ENCODE results near the gene ZNF593. TPM values are rescaled to one million over a fixed set of nuclear protein-coding genes. Genes with fewer than 3 reads are reported as not detected.

ZNF593 gene
- 10 to 100 TPM; 10.2 to 20.9 (median 14.4) TPM for polyA plus RNA-seq (ENCODE audit: insufficient read length in 4 of 4)

DNA sequence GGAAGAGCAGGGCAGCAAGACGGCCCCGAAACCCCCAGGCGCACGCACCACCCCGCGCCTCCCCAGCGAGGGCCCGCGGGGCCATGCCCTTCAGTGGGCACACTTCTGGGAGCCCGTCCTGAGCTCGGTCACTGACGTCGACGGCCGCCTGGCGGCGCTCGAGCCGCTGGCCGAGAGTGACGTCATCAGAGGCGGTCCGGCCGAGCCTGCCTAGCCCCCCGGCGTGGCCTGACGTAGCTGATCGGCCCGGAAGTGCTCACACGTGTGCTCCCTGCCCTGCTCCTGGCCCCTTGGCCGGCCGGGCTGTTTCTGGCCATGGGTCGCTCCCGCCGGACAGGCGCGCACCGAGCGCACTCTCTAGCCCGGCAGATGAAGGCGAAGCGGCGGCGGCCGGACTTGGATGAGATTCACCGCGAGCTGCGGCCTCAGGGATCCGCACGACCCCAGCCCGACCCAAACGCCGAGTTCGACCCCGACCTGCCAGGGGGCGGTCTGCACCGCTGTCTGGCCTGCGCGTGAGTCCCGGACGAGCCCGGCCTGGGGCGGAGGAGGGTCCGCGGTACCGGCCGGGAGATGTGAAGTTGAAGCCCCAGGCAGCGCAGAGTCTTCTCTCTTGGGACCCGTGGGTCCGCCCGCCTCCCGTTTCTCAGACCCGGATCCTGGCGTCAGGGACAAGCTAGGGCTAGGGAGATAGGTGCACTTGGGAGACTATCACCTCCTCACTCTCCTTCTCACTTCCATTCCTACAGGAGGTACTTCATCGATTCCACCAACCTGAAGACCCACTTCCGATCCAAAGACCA, at the start of gene ZNF593:
Gene ZNF593, plus strand, starts transcription at position 240 of the 803 bp plus-strand sequence. Its CDS starts 76 bp downstream, at position 316.
- peak; percentile 65 to 82 (median 79) for DNase-seq (ENCODE audit: low read depth in 4 of 4, low spot score in 3 of 4)

DNA sequence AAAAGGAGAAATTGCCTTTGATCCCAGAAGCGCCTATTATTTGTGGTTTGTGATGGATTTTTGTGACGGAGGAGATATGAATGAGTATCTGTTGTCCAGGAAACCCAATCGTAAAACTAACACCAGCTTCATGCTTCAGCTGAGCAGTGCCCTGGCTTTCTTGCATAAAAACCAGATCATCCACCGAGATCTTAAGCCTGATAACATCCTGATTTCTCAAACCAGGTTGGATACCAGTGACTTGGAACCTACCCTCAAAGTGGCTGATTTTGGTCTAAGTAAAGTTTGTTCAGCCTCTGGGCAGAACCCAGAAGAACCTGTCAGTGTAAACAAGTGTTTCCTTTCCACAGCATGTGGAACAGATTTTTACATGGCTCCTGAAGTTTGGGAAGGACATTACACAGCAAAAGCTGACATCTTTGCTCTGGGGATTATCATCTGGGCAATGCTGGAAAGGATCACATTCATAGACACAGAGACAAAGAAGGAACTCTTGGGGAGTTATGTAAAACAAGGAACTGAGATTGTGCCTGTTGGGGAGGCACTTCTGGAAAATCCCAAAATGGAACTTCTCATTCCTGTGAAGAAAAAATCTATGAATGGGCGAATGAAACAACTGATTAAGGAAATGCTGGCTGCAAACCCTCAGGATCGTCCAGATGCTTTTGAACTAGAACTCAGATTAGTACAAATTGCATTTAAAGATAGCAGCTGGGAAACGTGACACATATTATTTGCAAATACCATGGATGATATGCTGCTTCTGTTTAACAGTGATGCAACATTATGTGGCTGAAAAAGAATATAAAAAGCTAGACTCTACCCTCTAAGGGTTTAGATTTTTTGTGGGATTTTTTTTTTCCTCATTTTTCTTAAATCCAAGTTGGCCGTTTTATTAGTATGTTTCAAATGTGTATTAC, 47.6 kb upstream of the ZNF593 start:
- no peak for DNase-seq (ENCODE audit: low read depth in 4 of 4, low spot score in 3 of 4)

DNA sequence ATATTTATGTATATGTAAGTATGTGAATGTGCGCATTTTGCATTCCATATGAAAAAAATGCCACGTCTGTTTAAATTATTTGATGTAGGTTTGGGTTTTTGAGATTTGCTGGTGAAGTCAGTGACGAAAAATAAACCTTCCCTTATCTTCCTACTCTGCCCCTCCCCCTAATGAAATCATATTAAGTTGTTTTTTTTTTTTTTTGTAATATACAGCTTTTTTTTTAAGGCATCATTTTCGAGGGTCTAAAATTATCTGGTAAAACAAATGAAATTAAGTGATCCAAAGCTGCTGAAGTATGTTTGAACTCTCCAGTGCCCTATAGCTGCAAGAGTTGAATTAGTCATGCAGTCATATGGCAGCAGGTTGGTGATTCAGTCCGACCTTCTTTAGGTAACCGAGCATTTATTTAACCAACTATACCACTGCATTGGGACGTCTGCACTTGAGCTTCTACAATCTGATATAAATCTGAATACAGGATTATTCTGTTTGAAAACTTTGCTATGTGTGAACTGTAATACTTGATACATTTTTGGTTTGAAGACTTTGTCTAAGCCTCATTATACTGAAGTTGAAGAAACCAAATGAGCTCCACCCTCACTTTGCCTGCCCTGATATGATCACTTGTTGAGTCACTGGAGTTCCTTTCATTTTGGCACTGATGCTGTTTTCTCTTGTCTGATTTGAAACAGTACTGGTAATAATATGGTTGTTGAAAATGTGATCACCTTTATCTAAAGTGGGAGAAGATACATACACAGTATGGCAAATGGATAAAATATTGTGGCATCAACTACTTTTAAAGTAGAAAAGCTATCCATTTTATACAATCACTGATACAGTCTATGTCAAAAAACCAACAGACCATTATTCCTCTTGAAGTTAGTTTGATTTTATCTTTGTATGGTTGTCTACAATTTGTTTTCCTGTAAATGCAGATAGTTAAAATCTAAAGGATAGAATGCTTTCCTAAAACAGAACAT, 46.4 kb upstream of the ZNF593 start:
- no peak for DNase-seq (ENCODE audit: low read depth in 4 of 4, low spot score in 3 of 4)

DNA sequence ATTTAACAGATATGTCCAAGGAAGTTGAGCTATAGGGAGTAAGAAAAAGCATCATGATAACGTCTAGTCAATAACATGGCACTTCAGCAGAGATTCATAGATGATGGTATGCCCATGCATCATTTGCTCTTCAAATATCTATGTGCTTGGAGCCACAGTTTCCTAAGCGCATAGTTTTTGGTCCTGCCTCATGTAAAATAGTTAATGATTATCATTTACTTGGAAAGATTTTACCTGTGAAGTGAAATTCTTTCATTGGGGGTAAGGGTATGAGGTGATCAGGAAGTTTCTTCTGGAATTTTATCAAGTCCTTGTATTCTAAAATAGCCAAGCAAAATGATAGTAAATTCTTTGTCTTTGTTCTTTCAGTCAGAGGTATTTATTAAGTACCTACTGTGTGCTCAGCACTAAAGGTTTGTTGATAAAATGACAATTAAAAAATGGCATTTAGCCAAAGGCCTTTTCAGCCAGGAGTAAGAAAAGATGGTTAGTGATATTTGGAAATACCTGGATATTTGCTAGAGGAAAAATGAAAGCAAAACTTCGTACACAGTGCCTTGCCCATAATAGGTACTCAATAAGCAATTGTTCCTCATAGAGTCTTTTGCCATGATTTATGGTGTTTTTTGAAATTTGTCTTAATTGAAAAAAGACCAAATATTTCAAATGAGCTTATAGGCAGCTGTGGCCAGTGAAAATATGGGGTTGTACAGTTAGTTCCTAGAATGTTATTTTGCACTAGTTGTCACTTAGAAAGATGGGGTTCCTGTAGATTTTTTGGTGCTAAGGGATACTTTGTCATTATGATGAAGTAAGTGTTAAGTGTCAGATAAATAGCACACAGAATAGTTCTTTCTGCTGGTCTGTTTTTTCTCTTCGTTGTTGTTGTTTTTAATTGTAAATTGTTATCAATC, 45.0 kb upstream of the ZNF593 start:
- DNase-seq (ENCODE audit: low read depth in 4 of 4, low spot score in 3 of 4), result no peak

DNA sequence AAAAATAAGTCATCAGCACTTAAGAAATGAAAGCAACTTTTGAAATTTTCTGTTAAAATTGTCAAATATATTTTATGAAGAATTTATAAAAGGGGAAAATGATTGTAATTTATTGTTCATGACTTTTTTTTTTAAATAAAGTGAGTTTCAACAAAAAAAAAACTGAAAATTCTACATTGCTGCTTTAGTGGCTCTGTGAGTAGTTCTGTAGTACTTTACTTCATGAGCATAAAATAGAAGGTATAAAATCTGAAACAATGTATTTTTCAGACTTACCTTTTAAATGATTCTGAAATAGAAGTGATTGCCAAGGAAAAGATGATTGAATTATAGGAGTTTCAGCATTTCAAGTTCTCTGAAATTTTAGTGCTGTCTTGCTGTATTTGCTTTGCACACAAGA, 44.3 kb upstream of the ZNF593 start:
- DNase-seq (ENCODE audit: low read depth in 4 of 4, low spot score in 3 of 4), result no peak

DNA sequence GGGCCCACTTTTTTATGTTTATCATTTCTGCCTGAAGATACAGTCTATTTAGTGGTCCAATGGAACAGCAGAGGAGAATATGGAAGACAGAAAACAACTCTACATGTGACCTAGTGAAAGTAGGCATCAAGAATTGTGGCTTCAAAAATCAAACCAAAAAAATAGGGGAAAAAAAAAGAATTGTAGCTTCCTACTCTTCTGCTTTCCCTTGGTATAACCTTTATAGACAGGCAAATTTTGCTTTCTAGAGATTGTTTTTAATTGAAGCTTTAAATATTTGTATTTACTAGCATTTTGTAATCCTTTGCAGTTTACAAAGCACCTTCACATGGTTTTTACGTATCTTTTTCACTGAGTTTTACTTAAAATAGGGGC, 43.8 kb upstream of the ZNF593 start:
- no peak for DNase-seq (ENCODE audit: low read depth in 4 of 4, low spot score in 3 of 4)

DNA sequence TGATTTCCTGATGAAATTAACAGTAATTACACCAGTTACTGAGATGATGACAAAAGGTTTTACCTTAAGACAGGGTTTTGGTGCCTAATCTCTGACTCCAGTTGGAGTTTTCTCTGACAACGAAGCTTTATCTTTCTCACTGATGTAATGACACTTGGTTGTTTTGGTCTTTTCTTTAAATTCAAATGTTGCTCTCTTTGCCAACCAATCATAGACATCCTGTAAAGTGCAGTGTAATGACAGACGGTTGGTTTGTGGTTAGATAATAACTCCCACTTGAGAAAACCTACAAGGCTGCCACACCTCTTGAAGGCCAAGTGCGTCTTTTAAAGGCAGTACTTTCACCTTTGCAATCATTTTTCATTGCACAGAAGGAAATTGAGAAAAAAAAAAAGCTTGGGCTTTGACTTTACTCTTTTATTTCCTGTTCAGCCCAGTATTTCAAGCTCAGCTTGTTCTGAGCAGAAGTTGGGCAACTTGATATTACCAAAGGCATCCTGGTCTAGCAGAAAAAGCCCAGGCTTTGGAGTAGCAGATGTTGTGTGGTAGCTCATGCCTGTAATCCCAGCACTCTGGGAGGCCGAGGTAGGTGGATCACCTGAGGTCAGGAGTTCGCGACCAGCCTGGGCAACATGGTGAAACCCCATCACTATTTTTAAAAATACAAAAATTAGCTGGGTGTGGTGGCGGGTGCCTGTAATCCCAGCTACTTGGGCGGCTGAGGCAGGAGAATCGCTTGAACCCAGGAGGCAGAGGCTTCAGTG, 43.2 kb upstream of the ZNF593 start:
- no peak for DNase-seq (ENCODE audit: low read depth in 4 of 4, low spot score in 3 of 4)

DNA sequence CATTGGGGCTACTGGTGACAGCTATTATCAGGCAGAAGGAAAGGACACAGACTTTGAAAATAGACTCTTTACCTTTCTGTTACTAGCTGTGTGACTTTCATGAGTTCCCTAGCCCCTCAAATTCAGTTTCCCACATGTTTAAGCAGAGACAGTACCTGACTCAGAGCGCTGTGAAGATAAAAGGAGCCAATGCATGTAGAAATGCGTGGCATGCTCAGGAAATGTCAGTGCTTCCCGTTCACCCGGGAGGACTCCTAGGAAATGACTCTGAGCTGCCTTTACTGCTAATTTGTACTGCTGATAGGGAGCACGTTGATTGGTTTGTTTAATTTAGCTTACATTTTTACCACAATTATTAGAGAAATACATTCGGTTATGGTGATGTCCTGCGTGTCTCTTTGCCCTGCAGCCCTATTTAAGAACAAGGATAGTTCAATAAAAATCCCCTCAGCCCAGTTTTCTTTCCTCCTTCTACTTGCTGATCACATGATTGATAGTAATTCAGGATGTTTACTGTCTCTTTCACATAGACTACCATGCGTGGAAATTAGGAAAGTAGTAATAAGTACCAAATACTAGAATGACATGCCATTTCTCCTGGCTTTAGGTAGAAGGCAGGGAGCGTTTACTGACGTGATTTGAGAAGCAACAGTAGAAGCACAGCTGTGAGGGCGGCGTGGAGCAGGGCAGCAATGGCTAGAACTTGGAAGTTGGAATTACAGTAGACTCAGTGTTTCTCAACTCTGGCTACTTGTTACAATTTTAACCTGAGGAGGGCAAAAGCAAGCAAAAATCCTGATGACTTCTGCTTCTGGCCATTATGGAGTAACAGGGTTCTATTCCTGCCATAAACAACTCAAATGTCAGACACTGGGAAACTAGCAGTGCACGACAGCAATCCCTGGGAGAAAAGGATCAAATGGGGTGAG, 42.2 kb upstream of the ZNF593 start:
- DNase-seq (ENCODE audit: low read depth in 4 of 4, low spot score in 3 of 4), result no peak

DNA sequence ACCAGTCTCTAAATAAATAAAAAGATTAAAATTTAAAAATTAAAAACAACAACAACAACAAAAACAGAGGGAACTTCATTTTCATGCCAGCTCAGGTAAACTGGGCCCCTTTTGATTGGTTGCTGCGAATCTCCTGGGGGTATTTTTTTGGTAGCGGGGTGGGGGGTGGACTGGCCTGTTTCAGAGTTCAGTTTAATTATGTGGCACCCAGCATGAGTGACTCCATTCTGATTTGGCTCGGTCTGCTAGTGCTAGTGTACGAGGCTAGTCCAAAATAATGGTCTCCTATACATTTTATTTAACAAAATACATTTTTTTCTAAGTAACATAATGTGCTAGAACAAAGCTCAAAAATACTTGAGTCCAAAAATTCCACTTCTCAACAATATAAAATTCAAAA, 39.9 kb upstream of the ZNF593 start:
- DNase-seq (ENCODE audit: low read depth in 4 of 4, low spot score in 3 of 4), result no peak

DNA sequence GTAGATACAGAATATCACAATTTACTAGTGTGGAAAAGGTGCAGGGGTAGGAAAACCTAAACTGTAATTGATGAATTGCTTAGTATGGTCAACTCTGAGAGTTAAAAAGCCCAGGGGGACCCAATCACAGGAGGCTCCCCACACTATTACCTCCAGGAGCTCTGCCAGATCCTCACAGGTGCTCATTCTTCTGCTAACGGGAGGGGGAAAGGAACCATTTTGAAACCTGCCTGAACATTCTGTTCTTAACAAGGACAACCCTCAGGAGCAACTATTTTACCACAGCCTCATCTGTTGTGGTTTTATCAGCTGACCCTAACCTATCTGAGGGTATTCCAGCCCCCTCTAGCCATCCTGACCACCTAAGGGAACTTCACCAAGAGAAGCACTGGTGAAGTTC, 39.0 kb upstream of the ZNF593 start:
- no peak for DNase-seq (ENCODE audit: low read depth in 4 of 4, low spot score in 3 of 4)

DNA sequence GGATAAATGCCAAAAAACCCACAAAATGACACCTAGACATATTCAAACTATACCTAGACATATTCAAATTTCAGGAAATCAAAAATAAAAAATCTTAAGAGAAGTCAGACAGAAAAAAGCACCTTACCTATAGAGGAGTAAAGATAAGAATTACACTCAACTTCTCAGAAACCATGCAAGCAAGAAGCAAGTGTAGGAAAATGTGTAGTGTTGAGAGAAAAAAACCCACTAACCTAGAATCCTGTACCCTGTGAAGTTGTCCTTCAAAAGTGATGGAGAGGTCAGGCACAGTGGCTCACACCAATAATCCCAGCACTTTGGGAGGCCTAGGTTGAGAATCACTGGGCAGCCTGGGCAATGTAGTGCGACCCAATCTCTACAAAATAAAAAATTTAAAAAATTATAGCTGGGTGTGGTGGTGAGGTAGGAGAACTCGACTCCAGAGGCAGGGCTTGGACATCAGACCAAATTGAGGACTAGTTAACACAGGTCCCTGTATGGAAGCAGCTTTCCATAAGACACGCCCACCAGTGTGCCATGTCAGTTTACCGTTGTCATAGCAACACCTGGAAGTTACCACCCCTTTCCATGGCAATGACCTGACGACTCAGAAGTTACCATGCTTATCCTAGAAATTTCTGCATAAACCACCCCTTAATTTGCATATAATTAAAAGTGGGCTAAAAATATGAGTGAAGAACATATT, 37.4 kb upstream of the ZNF593 start:
- DNase-seq (ENCODE audit: low read depth in 4 of 4, low spot score in 3 of 4), result no peak

DNA sequence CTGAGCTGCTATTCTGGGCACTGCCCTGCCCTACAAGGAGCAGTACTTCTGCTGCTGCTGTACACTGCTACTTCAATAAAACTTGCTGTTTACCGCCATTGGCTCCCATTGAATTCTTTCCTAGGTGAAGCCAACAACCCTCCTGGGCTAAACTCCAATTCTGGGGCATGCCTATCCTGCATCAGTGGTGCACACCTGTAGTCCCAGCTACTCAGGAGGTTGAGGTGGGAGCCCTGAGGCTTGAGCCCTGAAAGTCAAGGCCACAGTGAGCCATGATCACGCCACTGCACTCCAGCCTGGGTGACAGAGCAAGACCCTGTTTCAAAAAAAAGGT, 36.9 kb upstream of the ZNF593 start:
- DNase-seq (ENCODE audit: low read depth in 4 of 4, low spot score in 3 of 4), result no peak

DNA sequence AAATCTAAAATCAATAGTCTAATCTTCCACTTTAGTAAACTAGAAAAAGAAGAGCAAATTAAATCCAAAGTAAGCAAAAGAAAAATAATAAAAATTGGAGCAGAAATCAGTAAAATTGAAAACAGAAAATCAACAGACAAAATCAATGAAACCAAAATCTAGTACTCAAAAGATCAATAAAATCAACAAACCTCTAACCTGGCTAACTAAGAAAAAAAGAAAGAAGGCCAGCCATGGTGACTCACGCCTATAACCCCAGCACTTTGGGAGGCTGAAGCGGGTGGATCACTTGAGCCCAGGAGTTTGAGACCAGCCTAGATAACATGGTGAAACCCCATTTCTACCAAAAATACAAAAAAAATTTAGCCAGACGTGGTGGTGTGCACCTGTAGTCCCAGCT, 35.2 kb upstream of the ZNF593 start:
- DNase-seq (ENCODE audit: low read depth in 4 of 4, low spot score in 3 of 4), result no peak

DNA sequence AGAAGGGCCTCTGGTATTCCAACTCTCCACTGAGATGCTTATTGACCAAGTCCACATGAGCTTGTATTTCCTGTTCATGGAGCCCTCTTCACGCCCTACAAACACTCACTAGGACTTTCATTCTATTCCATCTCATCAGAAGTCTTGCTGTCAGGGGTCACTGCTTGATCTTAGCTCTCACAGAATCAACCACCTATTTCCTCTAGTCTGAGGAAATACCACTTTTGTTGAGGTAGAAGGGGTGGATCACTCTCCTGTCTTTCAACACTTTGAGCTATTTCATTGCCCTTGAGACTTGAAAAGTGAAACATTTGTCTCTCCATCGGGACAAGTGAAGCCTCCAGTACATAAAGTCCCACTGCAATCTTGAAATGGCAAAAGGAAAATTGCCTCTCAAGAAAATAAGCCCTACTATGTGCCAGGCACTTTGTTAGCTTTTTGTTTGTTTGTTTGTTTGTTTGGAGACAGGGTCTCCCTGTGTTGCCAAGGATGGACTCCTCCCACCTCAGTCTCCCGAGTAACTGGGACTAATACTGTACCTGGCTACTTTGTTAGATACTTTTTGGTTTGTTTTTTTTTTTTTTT, 30.6 kb upstream of the ZNF593 start:
- DNase-seq (ENCODE audit: low read depth in 4 of 4, low spot score in 3 of 4), result no peak

DNA sequence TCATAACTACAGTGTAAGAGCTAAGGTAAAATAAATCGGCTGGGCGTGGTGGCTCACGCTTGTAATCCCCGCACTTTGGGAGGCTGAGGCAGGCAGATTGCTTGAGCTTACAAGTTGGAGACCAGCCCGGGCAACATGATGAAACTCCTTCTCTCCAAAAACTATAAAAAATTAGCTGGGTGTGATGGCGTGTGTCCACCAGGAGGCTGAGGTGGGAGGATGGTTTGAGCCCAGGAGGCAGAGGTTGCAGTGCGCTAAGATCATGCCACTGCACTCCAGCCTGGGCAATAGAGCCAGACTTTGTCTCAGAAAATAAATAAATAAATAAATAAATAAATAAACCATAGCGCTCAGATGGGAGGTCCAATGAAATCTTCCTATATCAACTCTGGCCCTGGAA, 27.5 kb upstream of the ZNF593 start:
- DNase-seq (ENCODE audit: low read depth in 4 of 4, low spot score in 3 of 4), result no peak

DNA sequence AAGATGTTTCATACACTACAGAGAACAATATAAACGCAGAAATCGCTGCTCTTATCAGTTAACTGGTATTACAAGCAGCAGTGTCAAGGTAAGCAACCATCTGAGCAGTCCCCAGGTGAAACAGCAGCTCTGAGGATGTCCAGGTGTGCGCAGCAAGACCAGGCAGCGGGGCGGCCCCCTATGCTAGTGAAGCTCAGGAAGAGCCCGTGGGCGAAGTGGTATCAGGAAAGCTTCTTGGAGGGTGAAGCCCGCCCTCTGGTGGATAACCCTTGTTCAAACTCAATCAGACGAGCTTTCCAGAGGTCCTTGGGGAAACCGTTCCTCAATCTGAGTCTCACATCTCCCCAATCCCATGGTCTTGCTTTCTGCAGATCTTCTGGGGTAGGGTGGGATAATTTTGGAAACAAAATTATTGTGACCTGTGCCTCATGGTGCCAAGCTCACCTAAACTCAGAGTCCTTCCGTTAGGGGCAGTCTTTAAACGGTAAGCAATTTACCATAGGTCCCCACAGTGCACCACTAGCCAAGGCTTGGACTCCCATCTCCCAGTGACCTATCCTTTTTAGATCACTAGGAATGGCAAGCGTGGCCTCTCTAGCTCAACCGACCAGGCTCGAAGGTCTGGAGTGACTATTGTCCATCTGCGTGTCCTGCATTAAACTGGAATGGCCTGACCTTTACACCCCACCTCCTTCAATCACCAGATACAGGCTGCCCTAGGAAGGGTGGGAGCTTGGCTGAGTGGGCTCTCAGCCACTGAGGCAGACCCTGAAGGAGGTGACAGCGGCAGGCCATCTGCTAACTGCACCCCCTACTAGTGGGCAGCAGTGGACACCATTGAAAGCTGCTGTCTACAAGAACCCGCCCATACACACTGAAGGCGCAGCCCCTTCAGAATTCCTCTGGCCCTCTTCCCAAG, 24.4 kb upstream of the ZNF593 start:
- no peak for DNase-seq (ENCODE audit: low read depth in 4 of 4, low spot score in 3 of 4)

Data from left renal pelvis (tissue), 4 donors.